SHP77 treated with DMSO at 0.1 percent for 48 hours (cell line): ENCODE results near the gene IMMP2L.
"Not testable (repeated sequence)": the region's sequence is repeated elsewhere in the genome, so short reads cannot be mapped to it uniquely, and the experiment has no call there.

Source experiments
- DNase-seq: peaks from one replicate; lab custom pipeline; 2025; lab: John Stamatoyannopoulos, UW

The IMMP2L gene

GRCh38 chr7:111509288-111509687, 53.0 kb downstream of the IMMP2L start:
- DNase-seq, result no peak

- DNase-seq, result no peak
Measured at GRCh38 chr7:111508387-111508786, 53.9 kb downstream of the IMMP2L start.

- DNase-seq, result not testable (repeated sequence)
Measured at GRCh38 chr7:111505422-111505821, 56.9 kb downstream of the IMMP2L start.

- not testable (repeated sequence) for DNase-seq
Measured at GRCh38 chr7:111501799-111502198, 60.5 kb downstream of the IMMP2L start.

GRCh38 chr7:111499027-111499426, 63.3 kb downstream of the IMMP2L start:
- no peak for DNase-seq

- DNase-seq, result no peak
Measured at GRCh38 chr7:111498391-111499007, 63.8 kb downstream of the IMMP2L start.

- DNase-seq, result no peak
Measured at GRCh38 chr7:111495173-111495810, 67.0 kb downstream of the IMMP2L start.

- DNase-seq, result no peak
Measured at GRCh38 chr7:111492234-111492633, 70.1 kb downstream of the IMMP2L start.

- peak; percentile 73 for DNase-seq
Measured at GRCh38 chr7:111486472-111487142, 75.7 kb downstream of the IMMP2L start.

- DNase-seq, result no peak
Measured at GRCh38 chr7:111485701-111486380, 76.5 kb downstream of the IMMP2L start.

GRCh38 chr7:111483078-111483477, 79.2 kb downstream of the IMMP2L start:
- DNase-seq, result no peak

- DNase-seq, result no peak
Measured at GRCh38 chr7:111477462-111478225, 84.6 kb downstream of the IMMP2L start.

GRCh38 chr7:111476586-111477293, 85.6 kb downstream of the IMMP2L start:
- DNase-seq, result no peak

- DNase-seq, result no peak
Measured at GRCh38 chr7:111475959-111476358, 86.3 kb downstream of the IMMP2L start.

GRCh38 chr7:111475419-111475748, 86.9 kb downstream of the IMMP2L start:
- DNase-seq, result no peak

- DNase-seq, result no peak
Measured at GRCh38 chr7:111474723-111475418, 87.4 kb downstream of the IMMP2L start.

- DNase-seq, result no peak
Measured at GRCh38 chr7:111473449-111474198, 88.7 kb downstream of the IMMP2L start.

GRCh38 chr7:111470998-111471397, 91.3 kb downstream of the IMMP2L start:
- DNase-seq, result no peak

GRCh38 chr7:111469894-111470293, 92.4 kb downstream of the IMMP2L start:
- DNase-seq, result not testable (repeated sequence)

GRCh38 chr7:111465774-111466173, 96.5 kb downstream of the IMMP2L start:
- not testable (repeated sequence) for DNase-seq
